ENCODE measurements around the gene RALBP1.

Gene RALBP1

GRCh38 chr18:9552616-9553015, 77.3 kb downstream of the RALBP1 start:
- no peak for DNase-seq

- no peak for DNase-seq
These were observed 82.1 kb downstream of the RALBP1 start for GRCh38 chr18:9557250-9557943.

GRCh38 chr18:9558387-9559064, 83.2 kb downstream of the RALBP1 start:
- DNase-seq: no peak

- no peak for DNase-seq
These were observed 83.9 kb downstream of the RALBP1 start for GRCh38 chr18:9559253-9559652.

GRCh38 chr18:9561759-9562158, 86.4 kb downstream of the RALBP1 start:
- DNase-seq: no peak

- DNase-seq: no peak
These were observed 87.3 kb downstream of the RALBP1 start for GRCh38 chr18:9562584-9562983.

- no peak for DNase-seq
These were observed 88.0 kb downstream of the RALBP1 start for GRCh38 chr18:9563331-9563730.

- no peak for DNase-seq
These were observed 90.1 kb downstream of the RALBP1 start for GRCh38 chr18:9565407-9565806.

GRCh38 chr18:9568186-9568585, 92.9 kb downstream of the RALBP1 start:
- no peak for DNase-seq

- no peak for DNase-seq
These were observed 93.9 kb downstream of the RALBP1 start for GRCh38 chr18:9569178-9569577.

- no peak for DNase-seq
These were observed 94.9 kb downstream of the RALBP1 start for GRCh38 chr18:9570255-9570654.

- DNase-seq: no peak
These were observed 96.2 kb downstream of the RALBP1 start for GRCh38 chr18:9571546-9571945.

GRCh38 chr18:9574473-9575115, 99.3 kb downstream of the RALBP1 start:
- no peak for DNase-seq

- no peak for DNase-seq
These were observed 100.2 kb downstream of the RALBP1 start for GRCh38 chr18:9575558-9575957.

GRCh38 chr18:9577361-9577760, 102.0 kb downstream of the RALBP1 start:
- no peak for DNase-seq

GRCh38 chr18:9578306-9578705, 103.0 kb downstream of the RALBP1 start:
- no peak for DNase-seq

GRCh38 chr18:9581667-9582066, 106.4 kb downstream of the RALBP1 start:
- no peak for DNase-seq

GRCh38 chr18:9586814-9587213, 111.5 kb downstream of the RALBP1 start:
- no peak for DNase-seq

Measured in NCI-H1092 (cell line).